GM19043 (cell line): Measurements from ENCODE around the gene HMX2.

Source experiments
- ATAC-seq: cut with Tn5 transposase; IDR thresholded peaks from one replicate; pipeline ENCODE4 v1.9.1; 2021; ENCODE audit warnings: low read depth; ENCODE audit not compliant: unreplicated experiment

HMX2 gene

DNA sequence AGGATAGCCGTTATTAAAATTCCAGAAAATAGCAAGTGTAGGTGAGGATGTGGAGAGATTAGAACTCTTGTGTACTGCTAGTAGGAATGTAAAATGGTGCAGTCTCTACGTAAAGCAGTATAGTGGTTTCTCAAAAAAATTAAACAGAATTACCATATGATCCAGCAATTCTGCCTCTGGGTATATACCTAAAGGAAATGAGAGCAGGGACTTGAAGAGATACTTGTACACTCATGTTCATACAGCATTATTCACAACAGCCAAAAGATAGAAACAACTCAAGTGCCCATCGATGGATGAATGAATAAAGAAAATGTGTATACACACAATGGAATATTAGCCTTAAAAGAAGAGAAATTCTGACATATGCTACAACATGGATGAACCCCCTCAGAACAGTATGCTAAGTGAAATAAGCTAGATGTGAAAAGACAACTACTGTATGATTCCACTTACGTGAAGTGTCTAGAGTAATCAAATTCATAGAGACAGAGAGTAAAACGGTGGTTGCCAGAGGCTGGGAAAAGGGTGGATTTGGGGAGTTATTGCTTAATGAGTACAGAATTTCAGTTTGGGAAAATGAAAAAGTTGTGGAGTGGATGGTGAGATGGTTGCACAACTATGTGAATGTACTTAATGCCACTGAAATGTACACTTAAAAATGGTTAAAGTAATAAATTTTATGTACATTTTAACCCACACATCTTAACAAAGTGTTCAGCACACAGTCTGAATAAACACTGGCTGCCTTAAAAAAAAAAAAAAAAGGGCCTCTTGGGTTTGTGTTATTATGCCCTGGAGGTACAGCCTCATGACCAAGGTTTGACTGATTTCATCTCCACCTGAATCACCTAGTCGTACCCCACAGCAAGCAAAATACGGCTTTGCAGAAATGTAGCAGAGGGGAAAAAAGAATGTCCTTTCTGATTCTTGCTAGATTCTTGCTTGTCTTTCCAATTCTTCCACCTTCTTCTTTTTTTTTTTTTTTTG is 32.5 kb downstream of the HMX2 start:
- ATAC-seq, result no peak

DNA sequence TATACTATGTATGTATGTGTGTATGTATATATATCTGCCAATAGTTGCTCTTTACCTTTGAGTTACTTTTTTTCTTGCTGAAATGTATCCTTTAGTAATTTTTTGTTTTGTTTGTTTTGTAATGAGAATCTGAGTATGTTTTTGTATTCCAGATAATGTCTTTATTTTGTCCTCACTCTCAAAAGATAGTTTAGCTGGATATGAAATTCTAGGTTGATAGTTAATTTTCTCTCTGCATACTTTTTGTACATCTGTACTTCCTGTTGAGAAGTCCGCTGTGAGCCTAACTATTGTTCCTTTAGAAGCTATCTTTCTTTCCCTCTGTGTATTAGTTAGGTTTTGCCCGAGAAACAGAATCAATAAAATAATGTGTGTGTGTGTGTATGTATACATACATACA is 35.8 kb downstream of the HMX2 start:
- no peak for ATAC-seq

DNA sequence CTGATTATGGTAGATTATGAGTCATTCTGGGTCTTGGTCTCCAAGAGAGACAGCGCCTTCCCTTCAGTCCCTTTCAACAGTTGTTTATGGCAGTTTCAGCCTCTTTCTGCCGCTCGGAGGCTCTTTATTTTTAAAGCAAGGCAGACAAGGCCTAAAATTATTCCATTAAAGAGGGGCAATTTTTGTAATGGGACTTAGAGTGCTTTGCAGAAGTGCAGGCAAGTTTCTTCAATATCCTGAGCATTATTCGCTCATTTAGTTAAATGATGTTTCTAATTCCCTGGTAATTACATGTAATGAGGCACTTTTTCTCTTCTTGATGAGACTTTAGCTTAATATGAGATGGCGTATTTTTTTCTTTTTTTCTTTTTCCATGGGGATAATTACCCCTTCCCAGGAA is 39.8 kb downstream of the HMX2 start:
- no peak for ATAC-seq

DNA sequence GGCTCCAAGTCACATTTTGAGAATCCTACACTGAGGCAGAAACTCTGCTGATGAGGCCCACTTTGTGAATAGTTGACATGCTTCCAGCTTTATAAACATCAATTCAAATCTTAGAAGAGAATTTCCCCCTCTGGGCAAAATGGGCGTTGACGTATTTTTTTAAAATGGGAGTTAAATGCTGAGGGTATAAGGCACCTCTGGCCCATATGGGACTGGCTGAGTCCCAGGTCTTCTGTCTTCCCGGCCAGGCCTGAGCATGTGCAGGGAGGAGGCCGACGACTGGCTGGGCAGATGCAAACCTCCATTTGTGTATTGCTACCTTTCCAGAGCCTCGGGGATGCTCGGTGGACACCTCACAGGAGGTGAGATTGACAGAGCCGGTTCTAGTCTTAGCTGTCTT is 44.0 kb downstream of the HMX2 start:
- ATAC-seq, result no peak

DNA sequence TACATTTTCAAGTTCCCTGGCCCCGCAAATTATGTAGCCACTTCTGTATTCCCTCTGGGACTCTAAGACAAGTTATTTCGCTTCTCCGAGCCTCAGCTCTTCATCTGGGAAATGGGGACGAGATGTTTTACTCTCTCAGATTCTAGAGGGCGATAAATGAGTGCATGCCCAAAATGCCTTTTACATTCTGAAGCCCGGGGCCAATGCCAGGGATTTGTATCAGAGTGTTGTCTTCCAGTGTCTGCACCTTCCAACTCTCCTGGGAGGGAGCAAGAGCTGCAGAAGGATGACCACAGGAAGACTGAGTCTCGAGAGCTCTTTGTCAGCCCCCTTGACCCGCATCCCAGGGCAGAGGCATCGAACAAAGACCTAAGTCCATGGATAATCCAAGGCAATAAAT is 46.1 kb downstream of the HMX2 start:
- ATAC-seq, result no peak
